Activated CD4-positive, CD25-positive, alpha-beta regulatory T cell treated with anti-CD3 and anti-CD28 coated beads, Interleukin-2, amount 50 U/mL, for 16 hours (primary cell): ENCODE data around the gene NCLN.
"Not testable (repeated sequence)": the region's sequence is repeated elsewhere in the genome, so short reads cannot be mapped to it uniquely, and the experiment has no call there.

Experiments
- DNase-seq: peaks from one replicate; pipeline ENCODE4 v3.0.0-alpha.2; 2020; ENCODE audit warnings: low read depth, low spot score

Gene NCLN

DNA sequence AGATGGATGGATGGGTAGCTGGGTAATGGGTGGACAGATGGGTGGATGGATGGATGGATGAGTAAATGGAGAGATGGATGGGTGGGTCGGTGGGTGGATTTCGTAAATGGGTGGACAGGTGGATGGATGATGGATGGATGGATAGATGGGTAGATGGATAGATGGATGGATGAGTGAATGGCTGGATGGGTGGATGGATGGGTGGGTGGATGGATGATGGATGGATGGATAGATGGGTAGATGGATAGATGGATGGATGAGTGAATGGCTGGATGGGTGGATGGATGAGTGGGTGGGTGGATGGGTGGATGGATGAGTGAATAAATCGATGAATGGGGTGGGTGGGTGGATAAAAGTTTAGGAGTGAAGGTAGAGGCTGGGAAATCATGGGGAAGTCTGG, 31.3 kb upstream of the NCLN start:
- not testable (repeated sequence) for DNase-seq

DNA sequence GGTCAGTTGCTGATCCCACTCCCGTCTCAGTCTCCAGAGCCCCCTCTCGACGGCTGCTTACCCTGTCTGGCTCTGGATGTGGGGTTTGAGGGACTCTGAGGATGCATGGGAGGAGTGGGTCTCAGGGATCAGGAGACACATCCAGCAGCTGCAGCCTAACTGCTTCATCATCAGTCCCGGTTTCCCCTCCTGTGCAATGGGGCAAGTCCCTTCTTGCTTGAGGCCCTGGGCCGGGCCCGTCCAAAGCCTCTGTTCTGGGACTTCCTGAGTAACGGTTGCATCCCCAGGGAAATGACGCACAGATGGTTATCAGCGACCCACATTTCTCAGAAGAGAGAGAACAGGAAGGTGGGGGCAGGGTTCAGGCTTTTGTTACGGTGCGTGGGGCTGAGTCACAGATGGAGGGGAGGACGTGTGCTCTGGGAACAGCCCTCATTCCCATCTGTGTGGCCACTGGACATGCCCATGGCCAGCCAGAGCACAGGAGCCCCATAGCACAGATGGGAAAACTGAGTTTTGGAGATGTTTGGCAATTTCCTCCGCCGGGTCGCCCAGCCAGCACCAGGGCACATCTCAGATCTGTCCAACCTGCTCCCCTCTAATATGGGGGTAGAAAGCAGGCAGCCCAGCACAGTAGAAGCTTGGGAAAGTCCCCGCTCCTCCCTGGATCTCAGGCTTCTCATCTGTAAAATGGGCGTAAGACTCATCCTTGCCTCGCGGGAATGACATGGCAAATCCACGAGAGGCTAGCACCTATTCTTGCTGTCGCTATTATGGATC, 30.6 kb upstream of the NCLN start:
- DNase-seq: peak; percentile 55

DNA sequence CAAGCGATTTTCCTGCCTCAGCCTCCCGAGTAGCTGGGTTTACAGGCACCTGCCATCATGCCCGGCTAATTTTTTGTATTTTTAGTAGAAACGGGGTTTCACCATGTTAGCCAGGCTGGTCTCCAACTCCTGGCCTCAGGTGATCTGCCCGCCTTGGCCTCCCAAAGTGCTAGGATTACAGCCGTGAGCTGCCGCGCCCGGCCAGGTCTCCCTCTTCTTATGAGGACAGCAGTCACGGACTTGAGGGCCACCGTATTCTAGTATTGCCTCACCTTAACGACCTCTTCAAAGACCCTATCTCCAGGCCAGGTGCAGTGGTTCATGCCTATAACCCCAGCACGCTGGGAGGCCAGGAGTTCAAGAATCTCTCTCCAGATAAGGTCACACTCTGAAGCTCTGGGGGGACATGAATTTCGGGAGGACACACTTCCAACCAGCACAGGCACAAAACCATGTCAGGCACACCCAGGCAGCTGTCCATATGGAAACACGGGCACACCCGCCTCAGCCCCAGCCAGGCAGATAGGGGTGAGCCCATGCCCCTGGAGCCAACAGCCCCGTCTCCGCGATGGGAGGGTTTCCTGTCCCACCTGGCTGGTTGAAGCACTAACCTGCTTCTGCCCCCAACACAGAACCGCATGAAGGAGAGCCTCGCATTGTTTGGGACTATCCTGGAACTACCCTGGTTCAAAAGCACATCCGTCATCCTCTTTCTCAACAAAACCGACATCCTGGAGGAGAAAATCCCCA, 28.5 kb upstream of the NCLN start:
- DNase-seq: no peak

DNA sequence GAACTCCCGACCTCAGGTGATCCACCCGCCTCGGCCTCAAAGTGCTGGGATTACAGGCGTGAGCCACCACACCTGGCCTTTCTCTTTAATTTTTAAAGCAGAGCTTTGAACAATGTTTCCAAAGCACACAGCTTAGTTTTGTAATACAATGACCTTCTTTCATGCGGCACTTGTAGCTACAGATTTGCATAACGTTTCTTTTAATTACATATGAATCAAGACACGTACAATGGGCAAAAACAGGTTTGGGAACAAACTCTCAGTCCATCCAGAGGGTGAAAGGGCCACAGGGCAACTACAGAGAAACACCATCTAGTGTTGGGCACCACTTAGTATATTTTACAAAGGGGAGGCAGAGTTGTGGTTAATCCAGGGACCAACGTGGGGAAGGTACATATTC, 26.2 kb upstream of the NCLN start:
- no peak for DNase-seq

DNA sequence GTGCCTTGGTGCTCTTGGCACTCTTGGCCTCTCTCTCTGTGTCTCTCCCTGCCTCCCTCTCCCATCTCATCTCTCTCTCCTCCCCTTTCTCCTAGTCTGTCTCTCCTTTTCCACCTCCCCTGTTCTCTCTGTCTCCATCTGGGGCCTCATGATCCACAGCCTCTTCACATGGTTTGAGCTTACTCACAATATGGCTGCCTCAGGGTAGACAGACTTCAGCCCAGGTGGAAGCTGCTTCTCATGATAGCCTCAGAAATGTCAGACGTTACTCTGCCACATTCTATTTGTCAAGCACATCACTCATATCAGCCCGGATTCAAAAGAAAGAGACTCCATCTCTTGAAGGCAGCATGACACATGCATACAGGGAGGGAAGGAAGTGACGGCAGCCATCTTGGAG, 25.5 kb upstream of the NCLN start:
- DNase-seq: no peak

- DNase-seq: no peak
These were observed 24.3 kb upstream of the NCLN start for GRCh38 chr19:3161453-3161852.

DNA sequence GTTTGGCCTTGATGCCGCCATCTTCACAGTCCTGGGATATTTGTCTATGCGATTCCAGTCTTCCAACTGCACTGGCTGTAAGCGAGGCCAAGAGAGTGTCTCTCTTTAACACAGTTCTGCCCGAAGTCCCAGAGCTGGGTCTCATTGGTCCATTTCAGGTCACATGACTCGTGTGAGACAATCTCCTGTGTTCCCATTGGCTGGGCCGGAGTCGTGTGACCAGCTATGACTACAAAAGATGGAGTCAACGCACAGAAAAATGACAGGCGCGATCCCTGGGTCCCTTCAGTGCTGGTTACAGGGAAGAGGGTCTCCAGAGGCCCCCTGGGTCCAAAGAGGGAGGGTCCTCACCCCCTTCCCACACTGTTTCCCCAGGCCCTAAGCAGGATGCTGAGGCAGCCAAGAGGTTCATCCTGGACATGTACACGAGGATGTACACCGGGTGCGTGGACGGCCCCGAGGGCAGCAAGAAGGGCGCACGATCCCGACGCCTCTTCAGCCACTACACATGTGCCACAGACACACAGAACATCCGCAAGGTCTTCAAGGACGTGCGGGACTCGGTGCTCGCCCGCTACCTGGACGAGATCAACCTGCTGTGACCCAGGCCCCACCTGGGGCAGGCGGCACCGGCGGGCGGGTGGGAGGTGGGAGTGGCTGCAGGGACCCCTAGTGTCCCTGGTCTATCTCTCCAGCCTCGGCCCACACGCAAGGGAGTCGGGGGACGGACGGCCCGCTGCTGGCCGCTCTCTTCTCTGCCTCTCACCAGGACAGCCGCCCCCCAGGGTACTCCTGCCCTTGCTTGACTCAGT, 23.1 kb upstream of the NCLN start:
- DNase-seq: no peak

DNA sequence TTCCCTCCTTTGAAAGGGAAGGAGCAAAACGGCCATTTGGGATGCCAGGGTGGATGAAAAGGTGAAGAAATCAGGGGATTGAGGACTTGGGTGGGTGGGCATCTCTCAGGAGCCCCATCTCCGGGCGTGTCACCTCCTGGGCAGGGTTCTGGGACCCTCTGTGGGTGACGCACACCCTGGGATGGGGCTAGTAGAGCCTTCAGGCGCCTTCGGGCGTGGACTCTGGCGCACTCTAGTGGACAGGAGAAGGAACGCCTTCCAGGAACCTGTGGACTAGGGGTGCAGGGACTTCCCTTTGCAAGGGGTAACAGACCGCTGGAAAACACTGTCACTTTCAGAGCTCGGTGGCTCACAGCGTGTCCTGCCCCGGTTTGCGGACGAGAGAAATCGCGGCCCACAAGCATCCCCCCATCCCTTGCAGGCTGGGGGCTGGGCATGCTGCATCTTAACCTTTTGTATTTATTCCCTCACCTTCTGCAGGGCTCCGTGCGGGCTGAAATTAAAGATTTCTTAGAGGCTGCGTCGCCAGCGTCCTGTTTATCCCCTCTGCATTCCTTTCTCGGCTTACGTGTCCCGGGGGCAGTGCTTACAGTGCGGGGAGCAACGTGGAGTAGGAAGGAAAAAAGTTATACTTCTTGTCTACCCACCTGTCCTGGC, 22.4 kb upstream of the NCLN start:
- DNase-seq: peak; percentile 55

DNA sequence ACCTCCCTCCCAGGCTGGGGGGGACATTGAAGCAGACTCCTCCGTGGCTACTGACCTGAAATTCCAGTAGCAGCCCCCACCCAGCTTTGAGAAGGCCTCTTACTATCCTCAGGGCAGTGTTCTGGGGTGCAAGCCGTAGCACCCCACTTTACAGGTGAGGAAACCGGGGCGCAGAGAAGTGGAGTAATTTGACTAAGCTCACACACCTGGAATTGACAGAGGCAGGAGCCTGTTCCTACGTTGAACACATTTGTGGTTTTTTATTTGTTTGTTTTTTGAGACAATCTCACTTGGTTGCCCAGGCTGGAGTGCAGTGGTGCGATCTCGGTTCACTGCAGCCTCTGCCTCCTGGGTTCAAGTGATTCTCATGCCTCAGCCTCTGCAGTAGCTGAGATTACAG, 21.8 kb upstream of the NCLN start:
- no peak for DNase-seq

- no peak for DNase-seq
These were observed 18.0 kb upstream of the NCLN start for GRCh38 chr19:3167533-3168272.

DNA sequence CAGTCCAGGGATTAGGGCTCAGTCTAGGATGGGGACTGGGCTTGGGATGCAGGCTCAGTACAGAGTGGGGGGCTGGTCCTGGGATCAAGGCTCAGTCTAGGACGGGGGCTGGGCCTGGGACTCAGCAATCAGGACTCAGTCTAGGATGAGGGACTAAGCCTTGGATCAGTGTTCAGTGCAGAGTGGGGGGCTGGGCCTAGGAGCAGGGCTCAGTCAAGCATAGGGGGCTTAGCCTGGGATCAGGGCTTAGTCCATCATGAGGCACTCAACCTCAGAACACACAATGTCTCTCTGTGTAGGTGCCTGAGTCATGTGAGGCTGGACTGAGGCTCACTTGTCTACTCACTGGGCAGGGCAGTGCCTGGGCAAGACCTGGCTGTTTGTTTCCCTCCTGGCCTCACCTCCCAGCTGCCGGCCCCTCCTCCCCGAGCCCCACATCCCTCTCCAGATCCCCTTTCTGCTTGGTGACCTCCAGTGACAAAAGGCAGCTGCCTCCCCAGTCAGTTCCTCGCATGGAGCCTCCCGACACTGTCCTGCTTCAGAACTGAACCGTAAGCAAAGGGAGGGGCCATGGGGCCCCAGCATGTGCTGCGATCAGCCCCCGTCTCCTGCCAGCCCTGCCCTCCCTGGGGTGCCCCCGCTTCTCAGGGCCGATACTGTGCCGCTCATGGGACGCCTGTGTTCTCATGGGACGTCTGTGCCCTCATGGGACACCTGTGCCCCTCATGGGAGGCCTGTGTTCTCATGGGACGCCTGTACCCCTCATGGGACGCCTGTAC, 13.6 kb upstream of the NCLN start:
- no peak for DNase-seq

- DNase-seq: not testable (repeated sequence)
These were observed 13.1 kb upstream of the NCLN start for GRCh38 chr19:3172673-3173000.

DNA sequence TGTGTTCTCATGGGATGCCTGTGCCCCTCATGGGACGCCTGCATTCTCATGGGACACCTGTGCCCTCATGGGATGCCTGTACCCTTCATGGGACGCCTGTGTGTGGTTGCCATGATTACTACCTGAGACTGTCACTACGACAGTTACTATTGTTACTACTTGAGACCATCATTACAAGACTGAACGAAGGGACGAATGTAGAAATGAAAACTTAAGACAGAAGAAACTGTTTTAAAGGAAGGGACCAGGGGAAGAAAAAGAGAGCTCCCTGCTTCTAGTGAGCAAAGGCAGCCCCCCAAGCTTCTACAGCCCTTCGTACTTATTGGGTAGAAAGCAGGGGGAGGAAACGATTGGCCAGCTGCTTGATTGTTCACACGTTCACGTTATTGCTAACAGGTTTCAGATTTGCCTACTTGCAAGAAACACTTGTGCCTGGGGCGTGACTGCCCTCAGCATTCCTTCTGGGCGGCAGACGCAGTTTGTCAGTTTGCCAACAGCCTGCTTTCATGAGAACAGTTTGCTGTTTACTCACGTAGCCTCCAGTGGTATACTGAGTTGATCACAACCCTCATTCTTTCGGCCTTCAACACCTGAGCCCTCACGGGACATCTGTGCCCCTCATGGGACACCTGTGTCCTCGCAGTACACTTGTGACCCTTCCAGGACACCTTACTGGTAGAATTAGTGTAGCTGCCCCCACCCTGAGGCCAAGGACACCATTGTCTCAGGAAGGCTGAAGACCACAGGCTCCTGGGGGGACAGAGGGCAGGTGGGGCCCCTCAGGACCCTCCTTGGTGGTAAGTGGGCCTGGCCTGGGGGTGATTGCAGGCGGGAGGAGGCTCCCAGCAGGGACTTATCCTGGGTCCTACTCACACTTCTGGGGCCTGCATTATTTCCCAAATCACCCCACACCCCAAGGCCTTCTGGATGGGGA, 9.7 kb upstream of the NCLN start:
- no peak for DNase-seq

DNA sequence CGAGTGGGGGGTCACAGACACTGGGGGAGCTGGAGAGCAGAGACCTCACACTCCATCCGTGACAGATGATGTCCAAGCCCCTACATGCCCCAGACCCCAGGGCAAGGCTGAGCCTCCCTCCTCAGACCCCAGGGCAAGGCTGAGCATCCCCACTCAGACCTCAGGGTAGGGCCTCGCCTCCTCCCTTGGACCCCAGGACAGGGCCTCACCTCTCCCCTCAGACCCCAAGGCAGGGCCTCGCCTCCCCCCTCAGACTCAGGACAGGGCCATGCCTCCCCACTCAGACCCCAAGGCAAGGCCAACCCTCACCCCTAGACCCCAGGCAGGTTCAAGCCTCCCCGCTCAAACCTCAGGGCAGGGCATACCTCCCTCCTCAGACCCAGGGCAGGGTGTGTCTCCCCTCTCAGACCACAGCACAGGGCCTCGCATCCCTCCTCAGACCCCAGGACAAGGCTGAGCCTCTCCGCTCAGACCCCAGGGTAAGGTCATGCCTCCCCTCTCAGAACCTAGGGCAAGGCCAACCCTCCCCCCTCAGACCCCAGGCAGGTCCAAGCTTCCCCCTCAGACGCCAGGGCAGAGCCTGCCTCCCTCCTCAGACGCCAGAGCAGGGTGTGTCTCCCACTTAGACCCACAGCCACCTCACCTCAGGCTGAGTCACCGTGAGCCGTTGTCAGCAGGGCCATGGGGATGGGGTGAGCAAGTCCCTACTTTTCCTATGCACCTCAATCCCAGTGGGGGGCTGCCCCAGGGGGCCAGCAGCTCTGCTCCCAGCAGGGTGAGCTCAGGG, 8.8 kb upstream of the NCLN start:
- no peak for DNase-seq

- DNase-seq: peak; percentile 45
These were observed 7.3 kb upstream of the NCLN start, which contains the start of gene S1PR4 for GRCh38 chr19:3178377-3178972. Gene S1PR4, plus strand, starts transcription at chr19:3178769. Its CDS starts 24 bp downstream, at chr19:3178793.

DNA sequence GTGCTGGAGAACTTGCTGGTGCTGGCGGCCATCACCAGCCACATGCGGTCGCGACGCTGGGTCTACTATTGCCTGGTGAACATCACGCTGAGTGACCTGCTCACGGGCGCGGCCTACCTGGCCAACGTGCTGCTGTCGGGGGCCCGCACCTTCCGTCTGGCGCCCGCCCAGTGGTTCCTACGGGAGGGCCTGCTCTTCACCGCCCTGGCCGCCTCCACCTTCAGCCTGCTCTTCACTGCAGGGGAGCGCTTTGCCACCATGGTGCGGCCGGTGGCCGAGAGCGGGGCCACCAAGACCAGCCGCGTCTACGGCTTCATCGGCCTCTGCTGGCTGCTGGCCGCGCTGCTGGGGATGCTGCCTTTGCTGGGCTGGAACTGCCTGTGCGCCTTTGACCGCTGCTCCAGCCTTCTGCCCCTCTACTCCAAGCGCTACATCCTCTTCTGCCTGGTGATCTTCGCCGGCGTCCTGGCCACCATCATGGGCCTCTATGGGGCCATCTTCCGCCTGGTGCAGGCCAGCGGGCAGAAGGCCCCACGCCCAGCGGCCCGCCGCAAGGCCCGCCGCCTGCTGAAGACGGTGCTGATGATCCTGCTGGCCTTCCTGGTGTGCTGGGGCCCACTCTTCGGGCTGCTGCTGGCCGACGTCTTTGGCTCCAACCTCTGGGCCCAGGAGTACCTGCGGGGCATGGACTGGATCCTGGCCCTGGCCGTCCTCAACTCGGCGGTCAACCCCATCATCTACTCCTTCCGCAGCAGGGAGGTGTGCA, 6.6 kb upstream of the NCLN start:
- no peak for DNase-seq

GRCh38 chr19:3179739-3180293, 5.9 kb upstream of the NCLN start:
- DNase-seq: no peak
